Measurements from ENCODE around the gene CHRNA5.

Gene CHRNA5

DNA sequence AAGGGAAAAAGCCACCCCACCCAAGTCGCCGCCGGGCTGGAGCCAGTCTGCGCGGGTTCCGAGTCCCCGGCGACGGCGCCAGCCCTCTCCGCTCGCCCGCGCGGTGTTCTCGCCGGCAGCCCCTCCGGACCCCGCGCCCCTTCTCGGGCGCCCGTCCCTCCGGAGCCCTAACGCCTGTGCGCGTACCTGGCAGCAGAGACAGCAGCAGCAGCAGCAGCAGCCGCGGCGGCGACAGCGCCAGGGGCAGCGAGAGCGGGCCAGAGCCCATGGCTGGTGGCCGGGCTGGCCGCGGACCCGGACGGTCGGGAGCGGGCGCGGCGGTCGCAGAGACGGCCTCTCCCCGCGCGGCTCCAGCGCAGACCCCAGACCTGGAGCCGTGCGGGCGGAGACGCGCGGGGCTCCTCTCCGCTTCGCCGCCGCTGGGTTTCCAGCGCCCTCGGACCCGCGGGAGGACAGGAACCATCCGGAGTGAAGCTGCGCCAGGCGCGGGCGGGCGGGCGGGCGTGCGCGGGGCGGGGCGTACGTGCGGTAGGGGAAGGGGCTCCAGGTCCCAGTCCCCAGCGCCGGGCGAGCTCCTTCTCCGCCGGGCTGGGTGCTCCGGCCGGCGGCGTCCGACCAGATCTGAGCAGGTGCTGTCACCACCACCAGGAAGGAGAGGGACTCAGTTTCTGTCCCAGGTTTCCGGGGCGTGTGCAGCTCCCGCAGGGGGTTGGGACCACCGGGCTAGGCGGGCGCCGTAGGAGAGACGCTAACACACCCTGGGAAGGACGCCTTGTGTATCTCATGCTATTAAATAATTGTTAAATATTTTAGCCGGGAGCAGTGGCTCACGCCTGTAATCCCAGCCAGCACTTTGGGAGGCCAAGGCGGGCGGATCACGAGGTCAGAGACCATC is 55.5 kb downstream of the CHRNA5 start, which contains the start of gene CHRNA3:
Gene CHRNA3 (minus strand): TSS at position 470 of the 895 bp plus-strand sequence. CDS start 202 bp downstream, at position 268.
- no peak for DNase-seq

DNA sequence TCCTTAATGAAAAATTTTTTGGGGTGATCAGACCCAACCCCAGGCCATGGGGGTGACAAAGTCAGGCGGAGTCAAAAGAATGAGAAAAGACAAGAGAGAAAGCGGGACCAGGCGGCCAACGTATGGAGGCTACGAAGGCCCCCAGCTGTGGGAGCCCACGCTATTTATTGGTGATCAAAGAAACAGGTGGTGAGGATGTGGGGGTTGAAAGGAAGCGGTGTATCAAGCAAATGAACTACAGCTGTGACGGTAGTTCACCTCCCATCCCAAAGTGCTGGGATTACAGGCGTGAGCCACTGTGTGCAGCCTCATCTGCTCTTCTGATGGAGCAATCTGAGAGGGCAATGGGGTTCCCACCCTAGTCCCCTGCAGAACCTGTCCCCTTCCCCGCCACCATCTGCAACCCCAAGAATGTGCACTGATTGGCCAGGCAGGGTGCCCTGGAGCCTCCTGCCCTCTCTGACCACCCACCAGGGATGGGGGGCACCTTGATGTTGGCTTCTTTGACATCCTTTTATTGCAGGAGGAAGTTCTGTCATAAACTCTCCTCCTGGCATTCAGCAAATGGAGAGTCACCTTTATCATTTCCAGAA is 56.6 kb downstream of the CHRNA5 start:
- DNase-seq = no peak

DNA sequence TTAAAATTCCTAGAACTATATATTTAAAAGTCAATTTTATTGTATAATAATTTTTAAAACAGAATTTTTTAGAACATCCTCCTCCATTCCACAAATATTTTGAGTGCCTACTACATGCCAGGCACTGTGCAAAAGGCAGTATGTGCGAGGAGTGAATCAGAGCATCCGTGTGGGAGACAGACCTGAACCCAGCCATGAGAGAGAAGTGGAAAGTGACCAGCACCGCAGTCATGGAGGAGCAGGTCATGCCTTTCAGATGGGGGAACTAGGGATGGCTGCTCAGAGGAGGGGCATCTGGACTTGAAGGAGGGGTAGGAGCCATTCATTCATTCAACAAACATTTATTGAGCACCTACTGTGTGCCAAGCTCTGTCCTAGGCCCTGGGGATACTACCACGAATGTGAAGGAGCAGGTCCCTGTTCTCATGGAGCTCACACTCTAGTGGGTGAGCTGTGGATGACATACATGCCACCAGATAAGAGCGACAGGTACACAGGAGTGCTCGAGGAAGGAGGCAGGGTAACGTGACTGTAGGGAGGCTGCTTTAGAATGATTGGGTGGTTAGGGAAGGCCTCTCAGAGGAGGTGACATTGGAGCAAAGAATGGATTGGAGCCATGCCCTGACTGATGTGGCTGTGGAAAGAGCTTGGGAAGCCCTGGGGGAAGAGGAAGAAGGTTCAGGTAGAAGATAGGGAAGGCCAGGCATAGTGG is 58.6 kb downstream of the CHRNA5 start:
- DNase-seq = no peak

DNA sequence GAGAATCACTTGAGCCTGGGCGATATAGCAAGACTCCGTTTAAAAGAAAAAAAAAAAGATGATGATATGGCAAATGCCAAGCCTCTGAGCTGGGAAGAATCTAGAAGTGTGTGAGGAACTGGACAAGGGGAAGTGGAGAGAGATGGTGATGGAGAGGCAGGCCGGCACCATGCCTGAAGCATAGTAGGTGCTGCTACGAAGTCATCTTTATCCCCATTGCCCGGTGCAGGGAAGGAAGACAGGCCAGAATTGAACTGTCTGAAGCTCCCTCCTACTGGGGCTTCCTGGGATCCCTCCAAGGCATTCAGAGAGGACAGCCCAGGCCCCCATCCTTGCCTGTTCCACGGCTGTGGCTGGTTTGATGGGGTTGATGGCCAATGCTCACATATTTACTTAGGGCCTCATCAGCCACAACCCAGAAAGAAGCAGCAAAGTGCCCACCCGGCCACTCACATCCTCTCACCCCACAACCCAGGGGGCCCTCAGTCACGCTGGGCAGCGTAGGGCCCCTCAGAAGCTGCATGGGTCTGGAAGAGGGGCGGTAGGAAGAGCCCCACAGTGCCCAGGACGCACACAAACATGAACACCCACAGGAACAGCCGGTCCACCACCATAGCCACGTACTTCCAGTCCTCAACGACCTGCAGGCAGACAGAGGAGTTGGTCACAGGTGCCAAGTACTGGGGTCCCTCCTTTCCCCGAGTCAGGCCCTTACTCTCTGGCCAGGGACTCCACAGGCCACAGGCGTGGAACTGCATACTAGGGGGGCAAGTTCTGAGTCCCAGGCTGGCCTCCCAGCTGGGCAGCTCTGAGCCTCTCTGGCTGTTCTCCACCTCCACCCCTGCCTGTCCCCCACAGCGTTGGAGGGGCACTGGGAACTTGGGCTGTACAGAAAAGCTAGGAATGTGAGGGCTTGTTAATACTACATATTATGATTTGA is 59.6 kb downstream of the CHRNA5 start:
- DNase-seq = no peak

DNA sequence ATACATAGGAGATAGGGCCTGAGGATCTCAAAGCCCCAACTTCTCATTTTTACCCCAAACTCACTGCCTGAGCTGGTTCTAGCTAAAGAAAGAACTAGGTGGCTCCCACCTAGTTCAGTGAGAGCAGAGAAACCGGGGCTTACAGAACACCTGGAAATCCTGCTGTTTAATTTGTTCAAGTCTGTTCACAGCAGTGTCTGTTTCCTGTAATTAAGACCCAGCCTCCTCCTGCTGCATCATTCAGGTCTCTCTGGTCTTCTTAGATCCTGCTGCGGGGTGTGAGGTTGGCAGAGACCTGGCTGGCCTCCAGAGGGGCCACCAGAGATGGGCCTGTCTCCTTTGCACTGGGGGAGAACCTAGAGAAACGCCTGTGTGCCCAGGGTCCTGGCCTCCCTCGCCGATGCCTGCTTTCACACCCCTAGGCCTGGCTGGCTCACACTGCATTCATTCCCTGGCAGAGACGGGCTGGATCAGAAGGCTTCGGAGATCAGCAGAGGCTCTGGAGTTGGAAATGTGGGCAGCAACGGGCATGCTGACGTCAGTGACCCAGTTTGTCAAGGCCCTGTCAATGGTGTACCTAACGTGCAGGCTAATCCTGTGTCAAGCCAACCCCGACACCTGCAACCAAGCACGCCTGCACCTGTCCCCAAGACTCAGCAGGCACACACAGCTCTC is 60.4 kb downstream of the CHRNA5 start:
- DNase-seq = no peak

DNA sequence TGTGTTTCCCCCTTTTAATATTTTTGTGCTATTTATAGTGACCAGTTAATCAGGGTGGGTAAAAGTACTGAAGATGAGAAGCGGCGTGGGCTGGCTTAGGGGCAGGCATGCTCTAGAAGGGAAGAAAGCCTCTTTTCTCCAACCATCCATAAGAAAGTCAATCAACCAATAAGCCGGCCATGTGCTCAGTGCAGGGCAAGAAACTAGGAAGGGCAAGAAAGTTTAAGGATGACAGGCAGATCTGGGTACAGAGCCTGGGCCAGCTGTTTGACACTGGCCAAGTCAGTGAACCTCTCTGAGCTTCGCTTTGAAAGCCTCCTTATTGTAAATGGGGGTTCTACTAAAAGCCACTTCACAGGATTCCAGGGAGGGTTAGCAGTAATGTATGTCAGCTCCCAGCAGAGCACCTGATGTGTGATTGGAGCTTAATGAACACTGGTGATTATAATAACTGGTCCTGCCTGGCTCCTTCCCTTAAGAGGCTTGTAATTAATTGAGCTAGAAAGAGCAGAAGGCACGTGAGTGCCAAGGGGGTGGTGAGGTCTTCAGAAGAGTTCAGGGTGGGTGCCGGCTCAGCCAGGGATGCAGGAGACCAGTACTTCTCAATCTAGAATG is 61.2 kb downstream of the CHRNA5 start:
- no peak for DNase-seq

DNA sequence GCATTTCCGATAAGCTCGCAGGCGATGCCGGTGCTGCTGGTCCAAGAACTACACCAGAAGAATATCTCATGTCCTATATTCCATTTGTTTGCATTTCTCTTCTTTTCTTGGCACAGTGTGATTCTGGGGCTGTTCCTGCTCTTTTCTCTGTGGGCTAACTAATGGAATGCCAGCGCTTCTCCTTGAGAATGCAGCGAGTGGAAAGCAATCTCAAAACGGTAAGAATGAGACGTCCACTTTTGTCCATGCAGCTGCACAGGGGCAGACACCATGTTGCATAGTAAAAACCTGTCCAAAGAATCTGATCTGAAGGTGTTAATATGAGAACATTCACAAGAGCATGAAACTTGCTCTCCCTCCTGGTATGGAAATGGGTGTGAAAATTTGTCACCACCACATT is 62.0 kb downstream of the CHRNA5 start:
- DNase-seq = no peak

DNA sequence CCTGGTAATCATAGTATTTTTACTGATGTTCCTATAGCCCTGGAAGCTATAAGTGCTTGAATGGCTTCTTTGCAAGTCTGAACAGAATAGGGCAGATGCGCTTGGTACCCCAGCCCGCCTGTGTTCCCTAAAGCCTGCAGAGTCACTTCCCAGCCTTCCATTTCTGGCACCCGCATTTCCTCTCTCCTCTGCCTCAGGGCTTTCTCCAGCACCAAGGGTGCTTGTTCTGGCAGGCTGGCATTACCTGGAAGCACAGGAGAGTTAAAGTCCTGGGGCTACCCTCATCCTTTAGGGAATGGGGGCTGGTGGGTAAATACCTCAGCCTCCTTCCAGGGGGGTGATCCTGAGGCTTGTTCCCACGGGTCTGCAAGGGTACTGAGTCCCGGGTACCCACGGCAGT is 62.9 kb downstream of the CHRNA5 start:
- DNase-seq = no peak

DNA sequence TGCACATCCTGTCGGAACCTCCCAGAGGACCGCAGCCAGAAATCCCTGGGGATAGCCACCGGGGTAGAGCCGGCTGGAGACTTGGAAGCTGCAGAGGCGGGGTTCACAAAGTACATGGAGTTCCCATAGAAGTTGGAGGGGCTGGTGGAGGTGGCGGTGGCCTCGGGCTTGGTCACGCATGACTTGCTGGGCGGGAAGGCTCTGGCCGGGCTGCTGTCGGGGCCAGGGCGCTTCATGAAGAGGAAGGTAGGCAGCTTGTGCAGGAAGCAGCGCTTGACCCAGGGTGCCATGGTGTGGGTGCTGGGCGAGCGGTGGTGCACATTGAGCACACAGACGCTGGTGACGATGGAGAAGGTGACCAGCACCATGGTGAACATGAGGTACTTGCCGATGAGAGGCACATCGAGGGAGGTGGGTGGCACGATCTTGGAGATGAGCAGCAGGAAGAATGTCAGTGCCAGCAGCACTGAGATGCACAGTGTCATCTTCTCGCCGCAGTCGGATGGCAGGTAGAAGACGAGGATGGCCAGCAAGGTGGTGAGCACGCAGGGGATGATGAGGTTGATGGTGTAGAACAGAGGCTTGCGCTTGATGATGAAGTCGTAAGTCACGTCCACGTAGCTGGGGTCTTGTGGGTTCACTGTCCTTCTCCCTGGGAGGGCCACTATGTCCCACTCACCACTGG is 63.9 kb downstream of the CHRNA5 start:
- DNase-seq = no peak

DNA sequence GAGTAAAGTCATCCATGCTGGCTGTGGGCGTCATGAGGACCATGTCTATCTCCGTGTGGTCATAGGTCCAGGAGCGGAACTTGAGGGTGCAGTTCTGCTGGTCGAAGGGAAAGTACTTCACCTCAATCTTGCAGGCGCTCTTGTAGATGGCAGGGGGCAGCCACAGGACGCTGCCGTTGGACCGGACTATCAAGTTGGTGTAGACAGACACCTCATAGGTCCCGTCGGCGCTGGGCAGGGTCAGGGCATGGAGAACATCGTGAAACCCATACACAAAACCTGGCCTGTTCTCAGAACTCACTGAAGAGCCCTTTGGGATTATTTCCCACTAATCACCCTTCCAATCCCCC is 64.4 kb downstream of the CHRNA5 start:
- DNase-seq = no peak

DNA sequence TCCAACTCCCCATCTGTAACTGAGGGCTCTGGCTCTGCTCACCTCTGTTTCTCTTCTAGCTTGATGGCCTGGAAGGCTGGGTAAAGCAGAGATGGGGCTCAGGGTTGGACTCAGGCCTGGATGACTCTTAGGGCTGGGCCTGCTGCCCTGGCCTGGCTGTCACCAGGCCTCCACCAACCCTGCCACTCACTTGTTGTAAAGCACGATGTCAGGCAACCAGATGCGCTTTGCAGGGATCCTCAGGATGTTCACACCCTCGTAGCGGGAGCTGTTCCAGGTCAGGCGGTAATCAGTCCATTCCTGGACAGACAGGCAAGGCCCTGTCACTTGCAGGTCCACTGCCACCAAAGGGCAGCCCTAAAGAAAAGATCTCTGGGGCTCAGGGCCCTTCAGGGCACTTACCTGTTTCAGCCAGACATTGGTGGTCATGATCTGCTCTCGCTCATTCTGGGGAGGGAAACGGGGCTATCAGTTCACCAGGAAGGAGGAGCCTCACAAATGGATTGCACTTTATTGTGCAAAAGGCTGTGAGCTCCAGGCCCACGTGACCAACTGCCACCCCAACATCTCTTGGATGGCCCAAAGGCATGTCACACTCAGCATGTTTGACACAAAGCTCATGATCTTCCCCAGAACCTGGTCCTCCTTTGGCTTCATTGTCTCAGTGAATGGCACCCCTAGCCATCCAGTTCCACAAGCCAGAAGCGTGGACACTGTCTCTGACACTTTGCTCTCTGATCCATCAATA is 65.7 kb downstream of the CHRNA5 start:
- DNase-seq = no peak

DNA sequence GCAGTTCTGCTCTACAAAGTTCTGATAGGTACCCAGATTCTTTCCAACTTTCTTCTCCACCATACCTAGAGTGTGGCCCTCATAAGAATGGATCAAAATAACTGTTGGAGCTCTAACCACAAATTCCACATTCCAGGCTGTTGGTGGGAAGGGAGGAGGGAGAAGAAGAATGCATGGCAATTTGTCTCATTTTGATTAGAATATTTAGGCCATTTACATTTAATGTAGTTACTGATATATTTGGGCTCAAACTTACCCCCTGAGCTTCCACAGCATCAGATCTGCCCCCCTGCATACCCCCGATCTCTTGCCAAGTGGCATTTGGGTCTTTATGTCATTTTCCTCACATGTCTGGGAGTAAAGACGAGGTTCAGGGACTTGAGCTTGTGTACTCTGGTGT is 68.0 kb downstream of the CHRNA5 start:
- no peak for DNase-seq

DNA sequence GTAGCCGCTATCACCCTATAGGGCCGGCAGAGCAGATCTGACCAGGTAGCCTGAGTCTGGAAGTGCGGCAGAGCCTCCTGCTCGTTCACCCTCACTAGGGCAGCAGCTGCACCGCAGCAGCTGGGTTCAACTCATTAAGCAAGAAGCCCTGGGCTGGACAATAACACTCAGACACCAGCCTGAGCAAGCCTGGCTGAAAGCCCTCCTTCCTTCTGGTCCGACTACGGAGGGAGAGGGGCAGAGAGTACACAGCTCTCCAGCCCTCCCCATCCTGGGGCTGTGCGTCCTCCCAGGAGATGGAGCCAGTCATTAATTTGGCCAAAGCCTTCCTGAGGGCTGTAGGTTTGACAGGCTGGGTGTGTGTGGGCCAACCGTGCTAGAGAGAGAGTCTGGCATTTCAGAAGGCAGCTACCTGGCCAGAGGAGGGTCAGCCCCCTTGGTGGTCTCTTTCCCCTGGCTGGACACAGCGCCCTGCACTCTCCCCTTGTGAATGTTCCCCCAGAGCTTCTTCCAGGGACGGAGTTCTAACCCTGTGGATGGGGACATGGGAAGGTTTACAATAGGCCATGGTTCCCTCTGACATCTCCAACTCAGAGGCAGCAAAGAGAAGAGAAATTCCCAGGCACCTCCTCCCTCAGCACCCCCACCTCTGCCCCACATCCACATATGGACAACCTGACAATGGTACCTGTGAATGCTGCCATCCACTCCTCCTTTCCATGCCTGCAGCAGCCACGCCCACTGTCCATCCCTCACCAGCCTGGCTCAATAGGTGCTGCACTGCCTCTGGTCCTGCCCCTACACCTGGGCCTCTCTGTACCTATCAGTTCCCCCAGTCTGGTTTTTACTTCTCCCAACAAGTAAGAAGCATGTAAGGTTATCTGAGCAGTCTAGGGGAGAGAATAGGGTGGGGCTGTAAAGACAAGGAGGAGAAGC is 69.2 kb downstream of the CHRNA5 start:
- DNase-seq = no peak

DNA sequence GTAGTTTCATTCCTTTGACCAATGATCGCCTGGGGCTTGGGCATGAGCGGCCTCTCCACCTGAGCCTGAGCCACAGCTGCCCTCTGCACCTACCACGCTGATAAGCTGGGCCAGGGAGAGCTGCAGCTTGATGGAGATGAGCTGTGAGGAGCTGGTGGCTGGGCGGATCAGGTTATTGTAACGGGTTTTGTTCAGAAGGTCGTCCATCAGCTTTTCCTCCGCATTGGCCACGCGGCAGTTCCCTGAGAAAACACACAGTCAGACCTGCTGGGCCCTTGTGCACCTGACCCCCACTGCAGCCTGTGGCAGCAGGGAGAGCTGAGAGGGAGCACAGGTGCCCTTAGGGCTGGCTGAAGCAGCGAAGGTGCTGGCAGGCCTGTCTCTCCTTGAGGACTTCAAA is 70.0 kb downstream of the CHRNA5 start:
- no peak for DNase-seq

DNA sequence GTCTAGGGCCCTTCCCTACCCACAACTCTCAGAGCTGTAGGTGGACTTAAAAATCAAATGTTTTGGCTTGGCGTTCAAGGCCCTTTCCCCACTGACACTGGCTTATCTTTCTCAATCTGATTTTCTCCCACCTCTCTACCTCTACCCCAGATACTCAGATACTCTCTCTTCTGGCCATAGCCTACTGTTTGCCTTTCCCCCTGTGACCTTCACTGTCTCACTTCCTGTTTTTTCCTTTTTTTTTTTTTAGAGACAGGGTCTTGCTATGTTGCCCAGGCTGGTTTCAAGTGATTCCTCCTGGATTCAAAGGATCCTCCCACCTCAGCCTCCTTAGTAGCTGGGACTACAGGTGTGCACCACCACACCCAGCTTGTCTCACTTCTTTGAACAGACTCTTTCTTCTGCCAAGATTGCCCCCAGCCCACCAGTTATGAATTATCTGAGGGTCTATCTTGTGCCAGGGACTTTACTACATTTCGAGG is 71.1 kb downstream of the CHRNA5 start:
- DNase-seq = no peak

DNA sequence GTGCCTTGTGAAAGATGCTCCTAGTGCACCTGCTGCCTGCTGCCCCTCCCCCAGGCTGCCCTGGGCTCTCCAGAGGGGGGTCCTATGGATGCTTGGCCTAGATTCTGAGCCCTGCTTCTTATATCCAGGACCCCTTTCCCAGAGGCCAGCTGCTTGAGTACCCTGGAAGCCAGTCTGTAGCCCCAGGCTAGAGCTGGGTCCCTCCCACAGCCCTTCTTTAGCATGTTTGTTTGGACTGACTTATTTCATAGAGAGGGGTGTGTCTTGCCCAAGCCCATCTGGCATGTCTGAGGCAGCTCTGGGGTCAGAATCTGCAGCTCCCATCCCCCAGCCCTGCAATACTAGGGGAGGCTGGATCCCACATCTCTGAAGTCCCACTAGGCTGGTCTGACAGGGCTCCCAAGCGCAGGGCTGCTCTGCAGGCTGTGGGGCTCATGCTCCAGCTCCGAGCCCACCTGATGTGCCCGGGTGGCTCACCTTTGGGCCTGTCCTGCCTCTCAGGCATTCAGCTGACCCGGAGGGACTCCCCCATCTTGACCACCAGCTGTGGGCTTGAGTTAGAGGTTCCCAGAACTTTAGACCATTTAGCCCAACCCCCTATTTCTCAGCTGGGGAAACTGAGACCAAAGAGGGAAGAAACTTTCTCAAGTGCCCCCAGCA is 72.6 kb downstream of the CHRNA5 start:
- DNase-seq = no peak

DNA sequence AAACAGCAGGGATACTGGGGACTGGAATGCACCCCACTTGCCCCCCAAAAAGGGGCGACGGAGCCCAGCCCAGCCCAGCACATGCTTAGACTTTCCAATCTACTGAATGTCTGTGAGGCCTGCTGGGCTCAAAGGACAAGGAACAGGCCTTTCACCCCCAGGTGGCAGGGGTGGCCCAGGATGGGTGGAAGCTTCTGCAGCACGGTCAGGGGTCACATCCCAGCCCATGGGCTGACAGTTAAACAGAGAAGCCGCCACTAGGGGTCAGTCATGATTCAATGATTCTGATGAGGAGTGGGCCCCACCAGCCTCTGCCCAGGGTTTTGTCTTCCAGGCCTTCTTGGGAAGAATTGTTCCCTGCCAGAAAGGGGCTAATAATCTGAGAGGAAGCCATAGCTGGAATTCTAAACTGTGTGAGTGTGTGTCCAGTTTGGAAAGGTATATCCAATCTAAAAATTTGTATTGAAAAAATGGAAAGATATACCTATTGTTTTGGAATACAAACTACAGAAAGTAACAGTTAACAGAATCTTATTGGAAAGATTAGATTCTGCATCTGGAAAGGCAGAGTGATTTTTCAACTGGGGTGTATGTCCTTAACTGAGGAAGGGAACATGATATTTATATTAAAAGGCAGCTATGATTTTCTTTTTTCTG is 73.5 kb downstream of the CHRNA5 start:
- peak; percentile 80 for DNase-seq

Measured in hematopoietic multipotent progenitor cell treated with erythropoietin and hydrocortisone succinate and interleukin-3 and kit ligand, for 4 days (in vitro differentiated cells).